HG03460 (cell line): Measurements from ENCODE around the gene SNX9.
"Not testable (repeated sequence)": the region's sequence is repeated elsewhere in the genome, so short reads cannot be mapped to it uniquely, and the experiment has no call there.

ENCODE experiments used
- ATAC-seq: cut with Tn5 transposase; IDR thresholded peaks from one replicate; pipeline ENCODE4 v1.9.1; 2021; ENCODE audit not compliant: unreplicated experiment

Gene SNX9

DNA sequence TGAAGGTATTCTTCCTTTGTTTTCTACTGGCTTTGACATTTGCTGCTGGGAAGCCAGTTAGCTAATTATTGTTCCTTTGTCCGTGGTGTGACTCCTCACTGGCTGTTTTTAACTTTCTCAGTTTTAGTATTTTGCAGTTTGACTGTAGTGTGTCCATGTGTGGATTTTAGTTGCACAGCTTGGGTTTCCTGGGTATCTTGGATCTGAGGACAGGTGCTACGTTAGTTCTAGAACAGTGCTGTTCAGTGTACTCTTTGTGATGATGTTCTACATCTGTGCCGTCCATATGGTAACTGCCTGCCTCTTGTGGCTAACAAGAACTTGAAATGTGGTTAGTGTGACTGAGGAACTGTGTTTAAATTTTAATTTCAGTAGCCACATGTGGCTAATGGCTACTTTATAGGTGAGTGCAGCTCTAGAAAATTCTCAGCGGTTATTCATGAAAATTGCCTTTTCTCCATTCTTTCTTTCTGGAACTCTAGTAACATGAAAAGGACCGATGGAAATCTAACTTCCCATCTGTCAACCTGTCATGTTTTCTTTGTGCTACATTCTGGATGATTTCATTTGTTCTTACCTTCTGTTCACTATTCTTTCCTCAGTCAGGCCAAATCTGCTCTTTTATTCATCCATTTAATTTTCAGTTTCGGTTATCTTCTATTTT is 7.4 kb downstream of the SNX9 start:
- ATAC-seq, result peak; percentile 97

- ATAC-seq, result no peak
These were observed 7.9 kb downstream of the SNX9 start for GRCh38 chr6:157831018-157831369.

- no peak for ATAC-seq
These were observed 8.6 kb downstream of the SNX9 start for GRCh38 chr6:157831424-157832249.

GRCh38 chr6:157832250-157832967 is 9.4 kb downstream of the SNX9 start:
- no peak for ATAC-seq

DNA sequence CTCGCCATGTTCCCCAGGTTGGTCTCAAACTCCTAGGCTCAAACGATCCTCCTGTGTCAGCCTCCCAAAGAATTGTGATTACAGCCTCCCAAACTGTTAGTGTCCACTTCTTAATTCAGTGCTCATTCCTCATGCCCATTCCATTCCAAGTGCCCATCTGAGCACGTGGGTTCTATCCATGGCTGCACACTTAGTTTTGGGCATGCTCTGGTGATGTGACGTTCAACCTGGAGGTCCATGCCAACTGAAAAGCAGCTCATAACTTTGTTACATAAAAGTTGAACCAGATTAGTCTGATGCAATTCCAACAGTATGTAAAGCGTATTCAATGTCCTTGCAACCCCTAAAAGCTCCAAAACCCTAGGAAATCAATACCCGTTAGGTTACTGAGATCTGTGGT is 11.5 kb downstream of the SNX9 start:
- no peak for ATAC-seq

DNA sequence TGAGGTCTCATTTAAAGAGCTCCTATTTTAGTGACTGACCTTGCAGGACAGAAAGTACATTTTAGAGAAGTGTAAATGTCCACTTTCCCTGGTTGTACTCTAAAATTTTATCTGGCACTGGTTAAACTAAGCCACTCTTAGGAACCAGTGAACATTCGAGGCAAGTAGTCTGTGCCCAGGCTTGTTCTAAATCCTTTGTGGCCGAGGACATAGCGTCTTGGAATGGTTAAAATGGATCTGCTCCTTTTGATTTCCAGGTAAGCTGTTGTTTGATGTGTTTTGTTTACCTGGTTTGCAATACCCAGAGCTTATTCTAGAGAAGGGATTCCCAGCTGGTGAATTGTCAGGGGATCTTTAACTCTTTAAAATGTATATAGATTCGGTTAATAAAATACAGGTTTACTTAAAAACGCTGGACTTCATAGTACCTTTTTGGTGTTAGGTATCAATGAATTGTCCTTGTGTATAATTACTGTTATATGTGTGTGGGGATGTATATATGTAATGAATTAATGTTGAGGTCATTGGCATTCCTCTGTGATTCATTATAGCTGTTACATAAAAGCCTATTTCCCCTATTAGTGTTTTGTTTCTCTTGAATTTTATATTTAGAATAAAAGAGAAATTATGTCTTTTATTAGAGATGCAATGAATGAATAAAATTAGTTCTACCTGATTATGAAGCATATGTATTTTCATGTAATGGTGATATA is 15.8 kb downstream of the SNX9 start:
- no peak for ATAC-seq

- ATAC-seq, result no peak
These were observed 16.6 kb downstream of the SNX9 start for GRCh38 chr6:157839606-157840005.

DNA sequence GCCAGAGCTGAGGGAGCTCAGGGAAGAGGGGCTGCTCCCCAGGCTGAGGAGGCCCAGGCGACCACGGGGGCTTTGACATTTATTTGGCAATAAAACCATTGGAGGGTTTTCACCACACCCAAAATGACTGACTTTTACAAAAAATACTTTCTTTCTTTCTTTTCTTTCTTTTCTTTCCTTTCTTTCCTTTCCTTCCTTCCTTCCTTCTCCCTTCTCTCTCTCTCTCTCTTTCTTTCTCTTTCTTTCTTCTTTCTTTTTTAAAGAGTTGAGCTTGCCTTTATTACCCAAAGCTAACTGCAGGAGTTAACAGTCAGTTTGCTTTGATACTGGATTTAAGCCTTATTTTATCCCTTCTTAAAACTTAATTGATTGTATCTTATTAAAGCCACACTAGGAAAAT is 17.2 kb downstream of the SNX9 start:
- no peak for ATAC-seq

DNA sequence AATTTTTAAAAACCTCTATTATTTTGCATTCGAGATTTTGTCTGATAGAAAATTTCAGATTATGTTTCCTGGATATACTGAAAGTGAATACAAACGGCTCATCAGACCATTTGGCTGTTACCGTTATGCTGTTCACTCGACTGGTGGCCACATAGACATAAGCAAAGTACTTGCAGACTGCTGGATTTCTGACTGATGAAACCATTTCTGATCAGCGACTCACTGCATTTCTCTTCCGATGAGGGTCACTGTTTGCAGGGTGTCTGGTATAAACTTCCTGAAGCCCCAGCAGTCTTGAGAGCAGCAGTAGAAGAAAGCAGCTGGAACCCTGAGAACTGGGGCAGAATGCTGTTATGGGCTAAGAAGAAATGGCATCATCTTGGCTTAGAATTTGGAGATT is 17.7 kb downstream of the SNX9 start:
- no peak for ATAC-seq

GRCh38 chr6:157841211-157841840 is 18.3 kb downstream of the SNX9 start:
- ATAC-seq, result peak; percentile 91

DNA sequence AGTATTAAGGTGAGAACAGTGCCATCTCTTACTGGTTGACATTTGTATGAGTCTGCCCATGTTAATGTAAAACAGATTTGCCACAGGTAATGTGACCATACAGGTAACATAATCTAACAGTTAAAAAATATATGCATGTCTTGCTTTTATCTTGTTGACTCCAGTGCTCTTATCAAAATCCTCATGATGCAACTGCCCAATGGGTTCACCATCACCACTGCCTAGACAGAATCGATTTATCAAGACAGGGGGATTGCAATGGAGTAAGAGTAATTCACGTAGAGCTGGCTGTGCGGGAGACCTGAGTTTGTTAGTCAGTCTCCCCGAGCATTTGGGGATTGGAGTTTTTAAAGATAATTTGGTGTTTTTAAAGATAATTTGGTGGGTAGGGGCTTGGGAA is 19.2 kb downstream of the SNX9 start:
- ATAC-seq, result no peak

DNA sequence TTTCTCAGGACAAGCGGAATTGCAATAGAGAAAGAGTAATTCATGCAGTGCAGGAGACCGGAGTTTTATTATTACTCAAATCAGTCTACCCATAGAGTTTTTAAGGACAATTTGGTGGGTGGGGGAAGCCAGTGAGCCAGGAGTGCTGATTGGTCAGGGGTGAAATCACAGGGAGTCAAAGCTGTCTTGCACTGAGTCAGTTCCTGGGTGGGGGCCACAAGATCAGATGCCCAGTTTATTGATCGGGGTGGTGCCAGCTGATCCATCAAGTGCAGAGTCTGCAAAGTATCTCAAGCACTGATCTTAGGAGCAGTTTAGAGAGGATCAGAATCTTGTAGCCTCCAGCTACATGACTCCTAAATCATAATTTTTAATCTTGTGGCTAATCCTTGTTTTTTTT is 21.1 kb downstream of the SNX9 start:
- ATAC-seq, result not testable (repeated sequence)

DNA sequence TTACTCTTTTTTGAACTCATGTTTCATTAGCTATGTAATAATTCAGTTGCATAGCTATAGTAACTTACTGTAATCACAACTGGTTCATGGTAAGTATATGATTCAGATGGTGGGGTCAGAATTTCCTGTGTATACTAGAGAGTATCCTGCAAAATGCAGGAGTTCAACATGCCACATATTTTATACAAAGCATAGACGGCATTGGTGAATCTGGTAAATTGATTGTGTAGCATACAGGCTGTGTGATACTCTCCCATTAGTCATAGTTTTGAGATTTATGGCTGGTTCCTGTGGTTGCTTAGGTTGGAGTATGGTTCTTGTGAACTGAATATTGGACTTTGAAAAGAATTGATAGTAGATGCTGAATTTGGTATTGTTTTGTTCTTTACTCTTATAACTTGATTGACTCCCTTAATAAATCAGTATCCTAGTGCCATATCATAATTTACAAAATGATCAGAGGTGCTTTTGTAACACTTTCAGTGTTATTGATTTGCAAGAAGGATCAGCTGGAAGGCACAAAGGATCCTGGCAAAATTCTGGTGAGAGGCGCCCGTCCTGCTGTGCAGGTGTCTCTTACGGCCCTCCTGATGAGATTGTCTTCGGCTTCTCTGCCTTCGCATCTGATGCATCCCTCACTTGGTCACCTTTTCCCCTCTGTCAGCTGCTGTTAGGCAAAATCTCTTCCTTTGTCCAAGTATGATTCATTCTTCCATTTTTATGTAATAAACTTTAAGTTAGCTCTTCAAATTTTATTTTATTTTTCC is 22.6 kb downstream of the SNX9 start:
- ATAC-seq, result no peak

- no peak for ATAC-seq
These were observed 24.8 kb downstream of the SNX9 start for GRCh38 chr6:157847846-157848245.

GRCh38 chr6:157848693-157849092 is 25.6 kb downstream of the SNX9 start:
- ATAC-seq, result no peak

DNA sequence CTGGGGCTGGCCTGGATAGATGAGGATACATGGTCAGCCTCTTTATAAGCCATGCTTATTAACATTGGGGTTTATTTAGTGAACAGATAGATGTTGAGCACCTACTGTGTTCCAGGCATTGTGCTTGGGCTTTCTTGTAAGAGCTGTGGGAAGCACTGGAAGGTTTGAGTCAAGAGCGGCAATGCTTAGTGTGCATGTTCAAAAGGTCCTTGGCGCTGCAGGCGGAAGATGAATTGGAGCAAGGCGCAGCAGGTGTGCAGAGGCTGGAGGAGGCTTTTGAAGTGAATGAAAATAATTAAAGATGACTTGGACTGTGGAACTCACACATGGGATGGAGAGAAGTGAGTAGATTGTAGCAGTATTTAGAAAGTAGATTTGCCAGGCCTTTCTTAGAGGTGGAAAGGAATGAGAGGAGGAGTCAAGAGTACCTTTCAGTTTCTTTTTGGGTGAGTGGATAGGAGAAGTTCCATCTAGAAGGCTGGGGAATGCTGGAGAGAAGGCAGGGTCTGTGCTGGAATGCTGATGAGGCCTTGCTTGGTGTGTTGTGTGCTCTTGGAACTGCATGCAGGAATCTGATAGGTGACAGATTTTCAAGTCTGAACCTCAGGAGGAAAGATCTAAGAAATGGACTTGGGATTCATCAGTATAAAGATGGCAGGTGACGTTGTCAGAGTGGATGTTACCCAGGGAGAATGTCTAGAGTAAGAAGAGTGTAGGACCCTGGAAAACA is 26.4 kb downstream of the SNX9 start:
- ATAC-seq, result no peak

DNA sequence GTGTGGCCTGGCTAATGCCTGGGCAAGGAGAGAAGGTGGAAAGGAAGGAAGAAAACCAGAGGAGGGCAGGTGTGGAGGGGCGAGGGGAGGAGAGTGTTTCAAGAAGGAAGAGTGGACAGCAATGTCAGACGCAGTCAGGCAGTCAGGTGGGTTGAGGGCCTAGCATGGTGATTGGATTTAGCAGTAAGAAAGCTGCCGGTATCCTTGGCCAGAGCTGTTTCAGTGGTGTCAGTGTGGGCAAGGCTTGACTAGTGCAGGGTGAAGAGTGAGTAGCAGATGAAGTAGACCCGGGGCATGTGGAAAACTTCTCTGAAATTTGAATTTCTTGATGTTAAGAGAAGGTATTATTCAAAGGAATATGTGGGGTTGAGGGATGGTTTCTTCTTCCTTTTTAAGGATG is 27.0 kb downstream of the SNX9 start:
- no peak for ATAC-seq

DNA sequence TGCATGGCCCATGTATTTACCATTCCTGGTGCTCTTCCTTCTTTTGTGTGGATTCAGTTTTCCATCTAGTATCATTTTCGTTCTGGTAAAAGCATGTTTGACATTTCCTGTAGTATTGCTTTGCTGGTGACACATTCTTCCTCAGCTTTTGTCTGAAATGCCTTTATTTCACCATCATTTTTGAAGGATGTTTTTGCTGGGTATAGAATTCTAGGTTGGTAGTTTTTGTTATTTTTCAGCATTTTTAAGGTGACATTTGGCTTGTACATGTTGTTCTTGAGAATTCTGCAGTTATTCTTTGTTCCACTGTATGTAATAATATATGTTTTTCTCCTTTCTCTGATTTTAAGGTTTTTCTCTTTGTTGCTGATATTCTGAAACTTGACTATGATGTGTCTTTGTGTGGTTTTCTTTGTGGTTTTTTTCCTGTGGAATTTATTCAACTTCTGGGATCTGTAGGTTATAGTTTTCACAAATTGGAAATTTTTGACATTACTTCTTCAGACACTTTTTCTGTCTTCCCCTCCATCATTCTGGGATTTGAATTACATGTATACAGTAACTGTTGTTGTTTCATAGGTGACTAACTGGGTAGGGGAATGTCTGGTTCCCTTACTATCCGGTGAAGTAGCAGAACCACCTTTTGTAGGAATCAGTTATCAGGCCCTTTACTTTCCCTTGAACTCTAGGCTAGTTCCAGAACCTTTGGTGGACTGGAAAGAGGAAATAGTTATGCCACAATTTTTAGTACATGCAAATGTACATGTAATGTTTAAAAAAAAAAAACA is 30.2 kb downstream of the SNX9 start:
- no peak for ATAC-seq
